ENCODE measurements around the gene DCLK2.

The DCLK2 gene

GRCh38 chr4:150145946-150146340 lies 67.7 kb downstream of the DCLK2 start:
- Histone ChIP-seq H3K9ac (ENCODE audit: low read length) (no peak overlapping the region), H3K27me3 (ENCODE audit: low read depth, low read length) (no peaks in the 10 kb centered on the region), H3K27ac (ENCODE audit: low read length) (no peak overlapping the region), H3K36me3 (replicated peaks; ENCODE audit: low read depth, low read length) (no peaks in the 10 kb centered on the region), H3K79me2 (ENCODE audit: low read length) (no peaks in the 10 kb centered on the region), H3K4me3 (ENCODE audit: low read length) (no peak overlapping the region), H4K20me1 (ENCODE audit: insufficient read depth, low read length) (no peaks in the 10 kb centered on the region), H3K4me2 (ENCODE audit: low read length) (no peak overlapping the region), H2AFZ (ENCODE audit: low read depth, low read length) (no peak overlapping the region), H3K4me1 (ENCODE audit: low read length) (peaks cover 15% of the 10 kb centered on the region), H3K9me3 (ENCODE audit: insufficient read depth, low read length) (peaks cover 6% of the 10 kb centered on the region; the same call in 1 of the 2 replicates)
- TF ChIP-seq EZH2phosphoT487 (IDR thresholded peaks at IDR 0.05; ENCODE audit: low read depth), result no peak

- Histone ChIP-seq H3K27me3 (ENCODE audit: low read depth, low read length) (no peaks in the 10 kb centered on the region), H3K27ac (ENCODE audit: low read length) (no peak overlapping the region), H3K4me2 (ENCODE audit: low read length) (no peak overlapping the region), H3K4me1 (ENCODE audit: low read length) (peaks cover 12% of the 10 kb centered on the region), H3K36me3 (replicated peaks; ENCODE audit: low read depth, low read length) (no peaks in the 10 kb centered on the region), H2AFZ (ENCODE audit: low read depth, low read length) (no peak overlapping the region), H4K20me1 (ENCODE audit: insufficient read depth, low read length) (no peaks in the 10 kb centered on the region), H3K4me3 (ENCODE audit: low read length) (no peak overlapping the region), H3K9ac (ENCODE audit: low read length) (no peak overlapping the region), H3K79me2 (ENCODE audit: low read length) (no peaks in the 10 kb centered on the region), H3K9me3 (ENCODE audit: insufficient read depth, low read length) (no peaks in the 10 kb centered on the region)
- no peak for TF ChIP-seq EZH2phosphoT487 (IDR thresholded peaks at IDR 0.05; ENCODE audit: low read depth)
- TF ChIP-seq CTCF (IDR thresholded peaks at IDR 0.05; ENCODE audit: low read depth, low read length), result no peak
These were observed 71.1 kb downstream of the DCLK2 start for GRCh38 chr4:150149381-150149780.

GRCh38 chr4:150150629-150151062 lies 72.4 kb downstream of the DCLK2 start:
- Histone ChIP-seq H2AFZ (ENCODE audit: low read depth, low read length) (no peak overlapping the region), H3K79me2 (ENCODE audit: low read length) (no peaks in the 10 kb centered on the region), H3K36me3 (replicated peaks; ENCODE audit: low read depth, low read length) (no peaks in the 10 kb centered on the region), H3K4me2 (ENCODE audit: low read length) (no peak overlapping the region), H3K27me3 (ENCODE audit: low read depth, low read length) (no peaks in the 10 kb centered on the region), H4K20me1 (ENCODE audit: insufficient read depth, low read length) (no peaks in the 10 kb centered on the region), H3K9ac (ENCODE audit: low read length) (no peak overlapping the region), H3K9me3 (ENCODE audit: insufficient read depth, low read length) (no peaks in the 10 kb centered on the region), H3K4me1 (ENCODE audit: low read length) (peaks cover 11% of the 10 kb centered on the region), H3K27ac (ENCODE audit: low read length) (no peak overlapping the region), H3K4me3 (ENCODE audit: low read length) (no peak overlapping the region)
- TF ChIP-seq EZH2phosphoT487 (IDR thresholded peaks at IDR 0.05; ENCODE audit: low read depth) (no peak), CTCF (IDR thresholded peaks at IDR 0.05; ENCODE audit: low read depth, low read length) (no peak)

- no peaks in the 10 kb centered on the region for H3K36me3 ChIP-seq (replicated peaks; ENCODE audit: low read depth, low read length)
- H3K4me1 ChIP-seq (ENCODE audit: low read length), result peaks cover 5% of the 10 kb centered on the region
- H3K9me3 ChIP-seq (ENCODE audit: insufficient read depth, low read length), result no peaks in the 10 kb centered on the region
- H3K27me3 ChIP-seq (ENCODE audit: low read depth, low read length), result no peaks in the 10 kb centered on the region
- no peaks in the 10 kb centered on the region for H4K20me1 ChIP-seq (ENCODE audit: insufficient read depth, low read length)
- H2AFZ ChIP-seq (ENCODE audit: low read depth, low read length), result no peak overlapping the region
- no peaks in the 10 kb centered on the region for H3K79me2 ChIP-seq (ENCODE audit: low read length)
- no peak for TF ChIP-seq CTCF (IDR thresholded peaks at IDR 0.05; ENCODE audit: low read depth, low read length)
- no peak for TF ChIP-seq EZH2phosphoT487 (IDR thresholded peaks at IDR 0.05; ENCODE audit: low read depth)
- no peak overlapping the region for H3K4me2 ChIP-seq (ENCODE audit: low read length)
- H3K4me3 ChIP-seq (ENCODE audit: low read length), result no peak overlapping the region
- H3K27ac ChIP-seq (ENCODE audit: low read length), result no peak overlapping the region
- H3K9ac ChIP-seq (ENCODE audit: low read length), result no peak overlapping the region
These were observed 74.5 kb downstream of the DCLK2 start for GRCh38 chr4:150152766-150153165.

- H3K27ac ChIP-seq (ENCODE audit: low read length), result no peak overlapping the region
- H3K79me2 ChIP-seq (ENCODE audit: low read length), result no peaks in the 10 kb centered on the region
- H3K4me2 ChIP-seq (ENCODE audit: low read length), result no peak overlapping the region
- H3K27me3 ChIP-seq (ENCODE audit: low read depth, low read length), result no peaks in the 10 kb centered on the region
- TF ChIP-seq CTCF (IDR thresholded peaks at IDR 0.05; ENCODE audit: low read depth, low read length), result no peak
- TF ChIP-seq EZH2phosphoT487 (IDR thresholded peaks at IDR 0.05; ENCODE audit: low read depth), result no peak
- no peak overlapping the region for H3K4me3 ChIP-seq (ENCODE audit: low read length)
- no peaks in the 10 kb centered on the region for H4K20me1 ChIP-seq (ENCODE audit: insufficient read depth, low read length)
- H3K9me3 ChIP-seq (ENCODE audit: insufficient read depth, low read length), result no peaks in the 10 kb centered on the region
- no peak overlapping the region for H3K9ac ChIP-seq (ENCODE audit: low read length)
- no peak overlapping the region for H2AFZ ChIP-seq (ENCODE audit: low read depth, low read length)
- peaks cover 5% of the 10 kb centered on the region for H3K4me1 ChIP-seq (ENCODE audit: low read length)
- H3K36me3 ChIP-seq (replicated peaks; ENCODE audit: low read depth, low read length), result no peaks in the 10 kb centered on the region
These were observed 77.1 kb downstream of the DCLK2 start for GRCh38 chr4:150155391-150155790.

Data from OCI-LY3 (cell line).